Measurements from ENCODE around the gene EN2.

EN2 gene

DNA sequence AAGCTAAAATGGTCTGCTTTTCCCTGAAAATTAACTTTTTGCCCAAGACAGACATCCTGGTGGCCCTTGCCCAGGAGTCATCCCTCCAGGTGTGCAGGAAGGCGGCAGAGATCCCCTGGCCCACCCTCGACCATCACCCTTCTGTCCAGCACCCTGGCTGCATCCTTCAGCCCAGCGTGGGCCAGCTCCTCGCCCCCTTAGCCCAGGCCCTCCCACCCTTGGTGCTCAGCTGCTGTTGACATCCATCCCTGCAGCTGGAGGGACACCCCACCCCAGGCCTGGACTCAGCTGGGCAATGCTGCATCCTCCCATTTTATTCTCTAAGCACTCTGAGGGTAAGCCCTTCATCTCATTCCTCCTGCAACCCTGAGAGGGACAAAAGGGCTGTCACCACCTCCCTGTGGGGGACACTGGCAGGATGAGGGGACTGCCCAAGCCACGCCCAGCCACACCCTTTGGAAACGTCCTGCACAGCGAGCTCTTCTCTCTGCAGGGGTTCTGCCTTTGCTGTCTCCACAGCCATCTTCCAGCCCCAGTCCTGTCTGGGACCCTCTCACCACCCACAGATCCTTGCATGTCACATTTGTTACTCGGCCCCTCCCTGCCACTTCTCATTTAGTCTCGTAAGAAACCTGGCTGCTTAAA lies 30.7 kb downstream of the EN2 start:
- no peak for DNase-seq

GRCh38 chr7:155489158-155489840 lies 31.4 kb downstream of the EN2 start:
- no peak for DNase-seq

- DNase-seq, result no peak
Observed at GRCh38 chr7:155489862-155490696, 32.1 kb downstream of the EN2 start.

DNA sequence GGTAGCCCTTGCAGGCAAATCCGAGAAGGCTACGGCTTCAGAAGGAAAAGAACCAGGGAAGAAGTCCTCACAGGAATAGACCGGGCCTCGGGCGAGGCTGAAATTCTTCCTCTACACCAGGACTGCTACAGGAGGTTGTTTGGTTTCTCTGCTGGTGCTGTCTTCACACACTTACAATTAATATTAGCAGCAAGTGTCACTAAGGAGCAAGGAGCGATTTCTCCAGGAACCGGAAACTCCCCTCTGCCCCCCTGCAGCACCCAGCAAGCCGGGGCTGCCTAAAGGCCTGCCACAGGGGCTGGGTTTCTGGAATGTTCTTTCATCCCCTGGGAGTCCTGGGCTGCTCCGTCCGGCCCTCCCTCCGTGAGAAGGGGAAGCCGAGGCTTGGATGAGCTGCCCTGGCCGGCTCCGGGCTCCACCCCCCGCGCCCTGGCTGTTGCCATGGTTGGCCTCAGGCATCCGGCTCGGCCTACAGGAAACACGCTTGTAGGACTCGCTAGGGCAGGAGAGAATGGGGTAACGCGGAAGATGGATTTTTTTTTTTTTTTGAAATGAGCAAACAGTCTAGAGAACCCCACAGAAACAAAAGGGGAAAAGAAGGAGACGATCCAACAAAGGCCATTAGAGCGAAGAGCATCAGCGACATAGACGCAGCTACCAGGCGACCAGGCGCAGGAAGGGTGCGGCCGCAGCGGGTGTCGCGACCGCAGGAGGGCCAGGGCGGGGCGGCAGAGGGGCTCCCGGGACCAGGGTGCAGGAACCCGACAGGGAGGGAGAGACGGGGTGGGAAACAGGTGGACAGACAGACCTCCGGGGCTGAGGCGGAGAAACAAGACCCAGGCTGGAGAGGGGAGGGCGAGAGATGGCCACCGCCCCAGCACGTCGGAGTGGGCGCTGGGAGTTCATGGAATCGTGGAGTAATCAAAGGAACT lies 33.0 kb downstream of the EN2 start:
- peak; percentile 34 to 58 for DNase-seq

DNA sequence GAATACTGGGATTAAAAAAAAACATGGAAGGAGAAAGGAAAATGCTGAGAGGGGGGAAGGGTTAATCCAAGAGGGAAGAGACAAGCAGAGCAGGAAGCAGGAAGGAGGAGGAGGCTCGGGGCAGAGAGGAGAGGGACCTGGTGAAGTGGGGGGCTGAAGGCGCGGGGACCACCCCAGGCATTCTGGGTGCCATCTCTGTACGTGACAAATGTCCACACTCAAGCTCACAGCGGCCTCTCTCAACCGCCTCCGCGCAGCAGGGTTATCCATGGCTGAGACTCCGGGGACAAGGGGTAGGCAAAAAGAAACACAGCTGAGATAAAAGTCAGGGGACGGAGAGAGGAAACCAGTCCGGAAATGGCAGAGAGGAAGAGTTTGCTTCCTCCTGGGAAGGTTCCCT lies 33.9 kb downstream of the EN2 start:
- DNase-seq, result no peak

- DNase-seq, result no peak
Observed at GRCh38 chr7:155493744-155494538, 36.0 kb downstream of the EN2 start.

GRCh38 chr7:155494551-155494950 lies 36.6 kb downstream of the EN2 start:
- DNase-seq, result no peak

GRCh38 chr7:155495440-155496248 lies 37.7 kb downstream of the EN2 start:
- no peak for DNase-seq

DNA sequence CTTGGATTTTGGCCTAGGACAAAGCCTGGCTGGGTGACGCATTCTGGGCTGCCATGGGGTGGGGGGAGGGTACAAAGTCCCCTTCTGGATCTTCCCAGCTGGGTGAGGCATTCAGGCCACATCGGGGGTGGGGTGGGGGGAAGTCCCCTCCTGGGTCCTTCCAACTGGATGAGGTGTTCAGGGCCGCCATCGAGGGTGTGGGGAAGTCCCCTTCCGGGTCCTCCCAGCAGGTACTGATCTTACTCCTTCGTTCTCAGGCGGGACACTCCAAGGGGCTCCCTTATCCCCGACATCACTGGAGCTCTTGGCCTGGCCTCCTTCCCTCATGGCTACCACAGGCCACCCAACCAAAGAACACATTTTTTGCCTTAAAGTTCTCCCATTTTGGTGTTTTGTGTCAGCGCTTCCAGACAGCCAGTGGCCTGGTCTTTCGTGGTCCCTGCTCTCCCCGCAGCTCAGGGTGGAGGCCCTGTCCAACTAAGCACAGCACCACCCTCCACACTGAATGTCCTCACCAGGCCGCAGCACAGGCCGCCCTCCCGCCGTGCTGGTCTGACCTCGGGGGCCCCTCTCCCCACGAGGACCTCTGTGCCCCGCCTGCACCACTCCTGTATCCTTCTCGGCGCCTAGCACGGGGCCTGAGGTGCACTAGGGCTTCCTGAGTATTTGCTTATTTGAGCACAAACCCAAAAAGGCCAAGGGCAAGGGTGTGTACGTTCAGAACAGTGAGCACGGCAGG lies 38.5 kb downstream of the EN2 start:
- DNase-seq, result no peak

DNA sequence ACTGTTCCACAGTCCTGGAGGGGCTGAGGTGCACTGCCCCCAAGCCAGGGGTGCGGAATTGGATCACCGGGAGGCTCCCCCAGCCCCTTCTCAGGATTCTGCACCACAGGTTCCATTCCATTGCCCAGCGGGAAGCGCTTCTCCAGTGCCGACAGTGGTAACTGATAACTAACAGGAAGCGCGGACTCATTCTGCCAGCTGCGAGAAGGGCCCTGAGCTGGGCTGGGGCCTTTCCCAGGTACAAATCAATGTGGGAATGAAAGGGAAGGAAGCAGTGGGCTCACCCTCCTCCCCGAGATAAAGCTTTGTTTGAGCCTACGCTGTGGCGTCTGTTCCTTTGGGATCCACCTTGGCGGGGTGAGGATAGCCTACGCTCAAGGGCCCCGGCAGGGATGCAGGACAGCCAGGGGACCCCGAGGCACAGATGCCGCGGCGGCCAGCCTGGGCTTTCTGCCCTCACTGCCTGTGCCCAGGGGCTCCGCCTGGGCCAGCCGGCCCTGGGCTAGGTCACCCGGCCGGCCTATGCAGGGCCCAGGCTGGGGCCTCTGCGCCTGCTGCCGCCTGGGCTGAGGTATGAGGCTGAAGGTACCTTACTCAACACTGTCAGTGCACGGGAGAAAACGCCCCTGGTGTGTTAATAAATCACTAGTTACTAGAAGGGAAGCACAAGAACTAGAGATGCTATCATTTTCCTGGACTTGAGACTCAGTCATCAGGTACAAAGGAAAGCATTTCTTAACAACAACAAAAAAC lies 39.4 kb downstream of the EN2 start:
- no peak for DNase-seq

DNA sequence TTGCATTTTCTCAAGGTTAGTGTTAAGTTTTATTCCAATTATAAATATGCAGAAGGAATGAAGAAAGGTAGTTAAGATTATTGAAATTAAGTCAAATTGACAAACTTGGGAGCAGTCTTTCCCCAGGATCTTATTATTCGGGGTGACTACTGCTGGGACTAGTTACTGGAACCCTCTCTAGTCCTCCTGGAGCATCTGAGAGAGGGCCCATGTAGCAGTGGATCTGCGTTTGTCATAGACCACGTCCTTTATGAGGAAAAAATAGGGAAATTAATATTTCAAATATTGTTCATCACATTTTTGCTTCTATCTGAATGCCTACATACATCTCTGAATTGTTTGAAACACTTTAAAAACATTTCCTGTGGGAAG lies 47.5 kb downstream of the EN2 start:
- DNase-seq, result no peak

DNA sequence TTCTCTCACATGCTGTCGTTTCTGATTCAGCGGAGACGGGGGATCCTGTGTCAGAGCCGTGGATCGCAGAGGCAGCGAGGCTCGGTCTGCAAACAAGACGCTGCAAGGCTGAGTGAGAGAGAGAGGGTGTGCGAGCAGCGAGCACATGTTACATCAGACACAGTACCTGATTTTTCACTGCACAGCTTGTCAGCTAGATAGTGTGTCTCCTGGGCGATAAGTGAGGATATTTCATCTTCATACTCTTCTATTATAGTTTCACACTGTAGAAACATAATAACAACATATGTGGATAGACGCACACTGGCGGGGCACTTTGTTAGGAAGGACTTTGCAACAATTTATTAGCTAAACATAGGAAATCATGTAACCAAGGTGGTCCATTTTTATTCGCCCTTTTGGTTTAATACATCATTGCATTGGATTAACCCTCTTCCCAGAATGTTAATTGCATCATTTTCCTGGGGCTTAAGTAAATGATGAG lies 49.0 kb downstream of the EN2 start:
- DNase-seq, result no peak

DNA sequence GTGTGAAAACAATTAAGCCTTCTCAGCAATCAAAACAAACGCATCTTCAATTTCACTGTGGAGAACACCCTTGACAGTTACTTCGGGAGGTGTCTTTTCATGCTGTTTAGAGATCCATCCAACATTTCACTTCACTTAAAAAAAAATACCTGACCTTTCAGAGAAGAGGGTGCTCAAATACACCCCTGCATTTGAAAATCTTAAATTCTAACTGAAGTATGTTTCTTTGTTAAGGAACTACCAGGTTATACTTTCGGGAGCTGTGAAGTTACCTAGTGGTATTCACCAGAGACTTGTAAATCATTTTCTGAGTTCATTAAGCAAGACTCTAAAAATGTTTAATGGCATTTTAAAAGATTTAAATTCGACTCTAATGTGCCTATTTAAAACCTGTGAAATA lies 49.6 kb downstream of the EN2 start:
- DNase-seq, result no peak

- no peak for DNase-seq
Observed at GRCh38 chr7:155508376-155509358, 50.7 kb downstream of the EN2 start.

DNA sequence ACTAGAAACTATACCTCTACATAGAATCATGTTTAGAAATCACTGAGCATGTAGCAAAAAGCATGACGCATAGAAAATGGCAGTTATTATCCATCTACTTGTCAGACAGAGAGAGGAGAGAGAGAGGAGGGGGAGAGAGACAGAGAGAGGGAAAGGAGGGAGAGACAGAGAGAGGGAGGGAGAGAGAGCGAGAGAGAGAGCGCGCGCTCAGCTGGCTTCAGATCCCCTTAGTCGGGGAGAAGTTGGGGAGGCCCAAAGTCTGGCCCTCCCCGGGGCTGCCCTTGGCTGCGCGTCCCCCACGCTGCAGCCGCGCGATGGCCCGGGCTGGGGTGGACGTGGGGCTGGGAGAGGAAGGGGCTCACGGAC lies 51.4 kb downstream of the EN2 start:
- no peak for DNase-seq

- DNase-seq, result peak in 1 of 2 donors; percentile 15
Observed at GRCh38 chr7:155509725-155510551, 52.0 kb downstream of the EN2 start.

DNA sequence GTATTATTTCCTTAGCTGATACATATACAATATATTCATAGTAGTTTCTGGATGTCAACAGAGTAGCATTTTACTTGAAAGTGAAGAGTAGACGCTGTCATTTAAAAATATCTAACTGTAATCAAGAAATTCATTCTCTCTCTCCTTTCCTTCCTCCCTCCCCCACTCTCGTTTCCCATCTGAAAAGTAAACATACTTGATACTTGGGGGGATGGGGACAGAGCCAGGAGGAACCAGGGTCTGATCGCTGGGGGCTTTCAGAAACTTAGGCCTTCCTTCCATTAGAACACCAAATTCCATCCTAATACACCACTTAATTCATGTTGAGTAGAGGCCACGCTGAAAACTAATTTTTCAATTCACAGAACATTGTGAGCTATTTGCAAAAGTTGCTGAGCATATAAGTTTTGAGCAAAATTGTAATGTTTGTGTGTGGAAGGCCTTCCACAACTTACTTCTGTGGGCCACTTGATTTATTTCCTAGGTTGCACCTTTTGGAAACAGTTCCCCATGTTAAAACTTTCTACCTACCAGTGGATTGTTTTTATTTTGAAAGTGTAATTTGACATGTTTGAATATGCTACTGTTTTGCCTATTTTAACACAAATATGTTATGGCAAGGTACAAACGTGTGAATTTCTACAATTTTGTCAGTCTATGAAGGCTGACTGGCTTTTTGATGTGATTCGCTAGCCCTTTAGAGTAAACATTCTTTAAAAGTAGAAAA lies 53.2 kb downstream of the EN2 start:
- DNase-seq, result no peak
